PC-9 (cell line): ENCODE measurements around the gene CARNS1. TPM values are rescaled to one million over a fixed set of nuclear protein-coding genes. Genes with fewer than 3 reads are reported as not detected.

Experiments
- BruUV-seq: library from RNA; stranded (reverse); fragments of 400-500 nt; replicated peaks from 2 replicates; lab custom pipeline; 2021; lab: Mats Ljungman, UMichigan
- CTCF ChIA-PET: fragments of 300-600 bp; sonication (Branson Sonifier 250); formaldehyde crosslinking; loops from one replicate; lab custom pipeline; 2022; ENCODE audit warnings: antibody characterized with exemption; lab: Charles Lee
- POLR2A ChIA-PET: fragments of 300-600 bp; sonication (Branson Sonifier 250); formaldehyde crosslinking; loops from one replicate; lab custom pipeline; 2022; ENCODE audit warnings: antibody characterized with exemption; ENCODE audit not compliant: unreplicated experiment; lab: Charles Lee
- DNase-seq, 2 experiments: peaks; one replicate each; pipeline versions ENCODE4 v3.0.0 to v3.0.0-alpha.2; 2015 to 2022; ENCODE audit warnings: mixed read lengths in 1 of 2
- H2AFZ ChIP-seq: fragments of 200-600 bp; sonication (generic); 2 replicates; pipeline ENCODE4 v1.8.1; 2017; ENCODE audit warnings: antibody characterized with exemption
- H3F3A ChIP-seq: fragments of 200-600 bp; sonication (generic); 2 replicates; pipeline ENCODE4 v1.8.1; 2017; ENCODE audit warnings: antibody characterized with exemption, mild to moderate bottlenecking, low read depth; ENCODE audit not compliant: insufficient read depth
- H3K27ac ChIP-seq: fragments of 200-600 bp; sonication (generic); 2 replicates; pipeline ENCODE4 v1.6.1; 2016; ENCODE audit warnings: mixed run types
- H3K27me3 ChIP-seq: fragments of 200-600 bp; sonication (generic); 2 replicates; pipeline ENCODE4 v1.6.1; 2016; ENCODE audit warnings: low read depth, mixed run types; ENCODE audit not compliant: insufficient read depth
- H3K36me3 ChIP-seq: fragments of 200-600 bp; sonication (generic); 2 replicates; pipeline ENCODE4 v1.6.1; 2016; ENCODE audit warnings: low read depth, mixed run types
- H3K4me1 ChIP-seq: fragments of 200-600 bp; sonication (generic); replicated peaks from 2 replicates; pipeline ENCODE4 v1.6.1; 2016; ENCODE audit warnings: mixed run types; ENCODE audit not compliant: insufficient read depth
- H3K4me2 ChIP-seq: fragments of 200-600 bp; sonication (generic); 2 replicates; pipeline ENCODE4 v1.6.1; 2017; ENCODE audit warnings: mixed run types
- H3K4me3 ChIP-seq: fragments of 200-600 bp; sonication (generic); 2 replicates; pipeline ENCODE4 v1.6.1; 2016; ENCODE audit warnings: mixed run types
- H3K79me2 ChIP-seq: fragments of 200-600 bp; sonication (generic); 2 replicates; pipeline ENCODE4 v1.6.1; 2017; ENCODE audit warnings: low read depth, mixed run types
- H3K9me2 ChIP-seq: fragments of 200-600 bp; sonication (generic); 2 replicates; pipeline ENCODE4 v1.8.1; 2017; ENCODE audit warnings: mild to moderate bottlenecking; ENCODE audit not compliant: insufficient read depth
- H3K9me3 ChIP-seq: fragments of 200-600 bp; sonication (generic); 2 replicates; pipeline ENCODE4 v1.8.1; 2016; ENCODE audit warnings: low read depth; ENCODE audit not compliant: insufficient read depth
- H4K20me1 ChIP-seq: fragments of 200-600 bp; sonication (generic); 2 replicates; pipeline ENCODE4 v1.8.1; 2017; ENCODE audit not compliant: insufficient read depth
- CTCF ChIP-seq: fragments of 200-600 bp; sonication (generic); conservative IDR thresholded peaks from 2 replicates; pipeline ENCODE4 v1.6.1; 2017; ENCODE audit warnings: mixed run types, antibody characterized with exemption, mild to moderate bottlenecking, moderate library complexity
- EZH2 ChIP-seq: fragments of 200-600 bp; sonication (generic); IDR thresholded peaks from 2 replicates; pipeline ENCODE4 v1.8.0; 2017; ENCODE audit warnings: antibody characterized with exemption, low read depth
- intact Hi-C: fragments of 100-400 bp; cut with micrococcal nuclease; formaldehyde crosslinking; loops from one replicate; pipeline ENCODE4 v1.10.0; 2022; ENCODE audit not compliant: unreplicated experiment
- total RNA-seq: library from RNA; stranded (reverse); gene quantifications from 2 replicates; pipeline ENCODE4 v1.2.3, GENCODE V29; 2021

CARNS1 gene
- total RNA-seq, 1 experiment from 2014 or later = 0.15 TPM

DNA sequence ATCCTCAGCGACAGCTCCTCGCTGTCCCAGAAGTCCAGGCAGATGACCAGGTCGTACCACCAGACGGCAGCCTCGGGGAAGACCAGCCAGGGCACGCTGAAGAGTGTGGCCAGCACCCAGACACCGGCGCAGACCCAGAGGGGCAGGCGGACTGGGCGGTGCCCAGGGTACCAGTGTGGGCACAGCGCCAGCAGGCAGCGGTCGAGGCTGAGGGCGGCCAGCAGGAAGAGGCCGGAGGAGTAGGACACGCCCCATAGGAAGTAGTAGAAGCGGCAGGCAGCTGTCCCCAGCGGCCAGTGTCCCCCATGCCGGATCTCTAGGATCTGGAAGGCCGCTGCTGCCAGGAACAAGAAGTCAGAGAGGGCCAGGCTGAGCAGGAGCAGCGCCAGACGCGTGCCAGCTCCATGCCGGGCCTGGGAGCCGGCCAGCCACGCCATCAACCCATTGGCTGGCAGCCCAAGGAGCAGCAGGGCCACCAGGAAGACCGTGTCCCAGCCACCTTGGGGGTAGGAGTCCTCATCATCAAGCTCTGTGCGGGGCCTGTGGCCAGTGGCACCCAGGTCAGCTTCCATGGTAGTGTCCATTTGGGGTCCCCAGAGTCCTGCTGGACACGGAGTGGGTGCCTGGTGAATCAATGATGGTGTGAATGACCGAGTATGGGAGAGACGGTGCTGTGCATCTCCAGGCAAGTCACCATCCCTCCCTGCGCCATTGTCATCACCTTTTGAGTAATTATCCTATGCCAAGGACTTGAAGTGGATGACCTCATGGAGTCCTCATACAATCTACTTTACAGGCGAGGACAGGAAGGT is 36.9 kb downstream of the CARNS1 start, which contains the start of gene GPR152:
TSS of gene GPR152 (minus strand) at position 589 of the 812 bp plus-strand sequence. CDS start at position 584, 5 bp downstream.
- Histone ChIP-seq H3K27ac (no peak within 1 kb of the TSS), H4K20me1 (no peaks in the 10 kb centered on the region), H3K79me2 (no peaks in the 10 kb centered on the region), H3F3A (peaks cover 13% of the 10 kb centered on the region; the same call in 1 of the 2 replicates), H3K4me2 (peak within 1 kb of the TSS; percentile 68), H3K4me1 (no peaks in the 10 kb centered on the region), H3K4me3 (peak within 1 kb of the TSS; percentile 37; the same call in 1 of the 2 replicates), H2AFZ (peak within 1 kb of the TSS; percentile 55), H3K36me3 (no peaks in the 10 kb centered on the region), H3K9me2 (no peaks in the 10 kb centered on the region), H3K9me3 (no peaks in the 10 kb centered on the region), H3K27me3 (no peaks in the 10 kb centered on the region)
- intact Hi-C loops = no loop called here
- no peak for DNase-seq
- ChIA-PET CTCF (no interaction called here), POLR2A (interaction anchor here (0.6 kb wide), 1 partner anchor 747 kb away, joined by 3 read pairs; no protein-coding TSS in a partner anchor)
- no TSS peak for BruUV-seq
- no peak for TF ChIP-seq EZH2
- TF ChIP-seq CTCF = no peak

DNA sequence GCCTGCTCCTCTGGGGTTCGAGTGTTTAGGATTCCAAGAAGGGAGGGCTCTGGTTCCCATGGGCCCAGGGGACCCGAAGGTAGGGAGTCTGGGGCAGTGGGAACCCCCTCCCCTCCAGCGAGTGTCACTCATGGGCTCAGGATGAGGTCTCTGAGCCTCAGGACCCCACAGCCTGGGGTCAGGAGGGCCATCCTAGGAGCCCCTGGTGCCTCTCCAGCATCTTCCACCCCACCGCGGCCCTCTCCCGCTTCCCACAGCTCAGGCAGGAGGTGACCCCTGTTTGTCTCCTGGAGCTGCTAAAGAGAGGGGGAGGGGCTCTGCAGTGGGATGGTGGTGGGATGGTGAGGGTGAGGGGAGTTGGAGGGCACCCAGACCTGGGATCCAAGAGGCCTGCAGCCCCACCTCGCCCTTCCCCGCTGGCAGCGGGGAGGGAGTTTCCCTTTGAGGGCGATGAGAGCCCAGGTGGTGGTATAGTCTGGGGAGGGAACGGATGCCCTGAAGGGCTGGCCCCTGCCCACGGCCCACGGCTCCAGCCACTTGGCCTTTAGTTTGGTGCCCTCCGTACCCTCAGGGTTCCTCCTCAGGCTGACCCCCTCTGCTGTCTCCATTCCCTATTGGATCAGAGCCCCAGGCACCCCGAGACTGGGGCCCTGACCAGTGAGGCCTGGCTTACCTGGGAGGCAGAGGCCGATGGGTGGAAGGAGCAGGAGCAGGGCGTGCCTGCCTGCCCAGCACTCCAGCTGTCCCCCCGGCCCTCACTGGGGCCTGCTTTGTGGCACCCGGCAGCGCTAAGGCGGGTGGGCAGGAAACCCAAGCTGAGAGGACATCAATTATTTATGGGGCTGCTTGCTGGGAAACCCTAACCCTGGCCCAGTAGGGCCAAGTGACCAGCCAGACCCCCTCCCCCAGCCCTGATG is 38.6 kb downstream of the CARNS1 start:
- intact Hi-C loops = no loop called here
- Histone ChIP-seq H3K4me3 (no peak overlapping the region), H3K4me1 (no peaks in the 10 kb centered on the region), H3F3A (peaks cover 11% of the 10 kb centered on the region; the same call in 1 of the 2 replicates), H3K4me2 (no peak overlapping the region), H3K79me2 (no peaks in the 10 kb centered on the region), H2AFZ (no peak overlapping the region), H3K9me2 (no peaks in the 10 kb centered on the region), H3K9me3 (no peaks in the 10 kb centered on the region), H3K27me3 (no peaks in the 10 kb centered on the region), H4K20me1 (no peaks in the 10 kb centered on the region), H3K36me3 (no peaks in the 10 kb centered on the region), H3K27ac (no peak overlapping the region)
- TF ChIP-seq CTCF = no peak
- no peak for TF ChIP-seq EZH2
- no peak for DNase-seq
- CTCF ChIA-PET = no interaction called here
- POLR2A ChIA-PET = no interaction called here
- no TSS peak for BruUV-seq

DNA sequence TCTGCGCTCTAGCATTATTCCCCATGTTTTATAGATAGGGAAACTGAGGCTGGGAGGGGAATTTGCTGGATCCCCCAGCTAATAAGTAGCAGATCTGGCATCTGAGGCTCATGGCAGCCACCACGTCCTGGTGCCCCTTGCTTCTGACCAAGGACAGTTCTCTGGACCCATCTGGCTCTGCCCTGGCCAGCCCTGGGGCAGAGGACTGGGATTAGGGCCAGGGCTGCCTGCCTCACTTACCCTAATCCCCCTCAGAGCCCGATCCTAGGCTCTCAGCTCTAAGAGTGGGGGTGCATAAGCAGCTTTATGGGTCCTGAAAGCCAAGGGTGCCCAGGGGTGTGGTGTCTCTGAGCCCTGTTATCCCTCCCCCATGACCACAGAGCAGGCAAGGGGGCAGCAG is 39.6 kb downstream of the CARNS1 start, which contains the start of gene CABP4:
TSS of gene CABP4 (plus strand) at position 301 of the 400 bp plus-strand sequence. CDS start at position 371, 70 bp downstream.
- BruUV-seq = no TSS peak
- H3K4me3 ChIP-seq = no peak within 1 kb of the TSS
- no peak within 1 kb of the TSS for H2AFZ ChIP-seq
- H3K27ac ChIP-seq = no peak within 1 kb of the TSS
- ChIA-PET CTCF (no interaction called here), POLR2A (no interaction called here)
- no peaks in the 10 kb centered on the region for H3K27me3 ChIP-seq
- no peaks in the 10 kb centered on the region for H3K79me2 ChIP-seq
- no peak within 1 kb of the TSS for H3K4me2 ChIP-seq
- no peaks in the 10 kb centered on the region for H4K20me1 ChIP-seq
- H3K9me2 ChIP-seq = no peaks in the 10 kb centered on the region
- intact Hi-C loops = no loop called here
- no peaks in the 10 kb centered on the region for H3K9me3 ChIP-seq
- DNase-seq = no peak
- no peaks in the 10 kb centered on the region for H3K36me3 ChIP-seq
- peaks cover 16% of the 10 kb centered on the region for H3F3A ChIP-seq
- TF ChIP-seq EZH2 (no peak), CTCF (no peak)
- H3K4me1 ChIP-seq = no peaks in the 10 kb centered on the region
